Keratinocyte (primary cell): Measurements from ENCODE around the gene PLA2G2F. TPM values are rescaled to one million over a fixed set of nuclear protein-coding genes. Genes with fewer than 3 reads are reported as not detected.

Experiments
- DNase-seq: peaks from one replicate; pipeline ENCODE4 v3.0.0-alpha.2; 2011; ENCODE audit warnings: low read depth, missing footprints, low spot score
- FAIRE-seq: peaks from 2 replicates; lab custom pipeline; 2011; peaks lifted over from hg19 to GRCh38; lab: Jason Lieb, UNC
- H2AFZ ChIP-seq: 2 replicates; pipeline ENCODE4 v1.6.0; 2012; ENCODE audit warnings: low read length, control low read depth, inconsistent platforms; ENCODE audit not compliant: control insufficient read depth
- H3K27ac ChIP-seq: 2 replicates; pipeline ENCODE4 v1.5.1; 2011; ENCODE audit warnings: low read length; ENCODE audit not compliant: control insufficient read depth, insufficient read depth
- H3K27me3 ChIP-seq: 3 replicates; pipeline ENCODE4 v1.6.0; 2011; ENCODE audit warnings: low read length; ENCODE audit not compliant: control insufficient read depth, insufficient read depth; ENCODE audit errors: extremely low read depth
- H3K36me3 ChIP-seq, 2 experiments: 2 replicates in 1 of 2; 3 replicates in 1 of 2; pipeline ENCODE4 v1.5.1; 2011; ENCODE audit warnings: low read length in 2 of 2, mild to moderate bottlenecking in 1 of 2; ENCODE audit not compliant: control insufficient read depth in 2 of 2, insufficient read depth in 2 of 2; ENCODE audit errors: extremely low read depth in 1 of 2
- H3K4me1 ChIP-seq: 3 replicates; pipeline ENCODE4 v1.5.1; 2011; ENCODE audit warnings: low read length; ENCODE audit not compliant: control insufficient read depth, insufficient read depth; ENCODE audit errors: extremely low read depth
- H3K4me2 ChIP-seq: 3 replicates; pipeline ENCODE4 v1.6.0; 2011; ENCODE audit warnings: low read depth, low read length; ENCODE audit not compliant: control insufficient read depth, insufficient read depth; ENCODE audit errors: extremely low read depth
- H3K4me3 ChIP-seq, 3 experiments: fragments of 200-600 bp in 1 of 3; sonication (generic) in 1 of 3; 2 replicates in 2 of 3; 3 replicates in 1 of 3; pipeline ENCODE4 v1.5.1; 2011 to 2016; ENCODE audit warnings: low read length in 3 of 3, mild to moderate bottlenecking in 3 of 3, control low read depth in 2 of 3, inconsistent platforms in 1 of 3, low read depth in 1 of 3, mixed read lengths in 1 of 3, mixed run types in 1 of 3, moderate library complexity in 1 of 3; ENCODE audit not compliant: control insufficient read depth in 2 of 3, insufficient read depth in 2 of 3; ENCODE audit errors: extremely low read depth in 1 of 3
- H3K79me2 ChIP-seq: 2 replicates; pipeline ENCODE4 v1.6.0; 2012; ENCODE audit warnings: low read length; ENCODE audit not compliant: control insufficient read depth, insufficient read depth
- H3K9ac ChIP-seq: 3 replicates; pipeline ENCODE4 v1.6.0; 2011; ENCODE audit warnings: low read length; ENCODE audit not compliant: control insufficient read depth, insufficient read depth; ENCODE audit errors: extremely low read depth
- H3K9me1 ChIP-seq: 3 replicates; pipeline ENCODE4 v1.6.0; 2011; ENCODE audit warnings: low read length; ENCODE audit not compliant: control insufficient read depth, insufficient read depth; ENCODE audit errors: extremely low read depth
- H3K9me3 ChIP-seq: 2 replicates; pipeline ENCODE4 v1.5.1; 2012; ENCODE audit warnings: low read depth, low read length; ENCODE audit not compliant: control insufficient read depth
- H4K20me1 ChIP-seq: 3 replicates; pipeline ENCODE4 v1.6.0; 2011; ENCODE audit warnings: low read length; ENCODE audit not compliant: control insufficient read depth, insufficient read depth; ENCODE audit errors: extremely low read depth
- EZH2 ChIP-seq: IDR thresholded peaks from one replicate; pipeline ENCODE4 v1.6.1; 2012; ENCODE audit warnings: inconsistent platforms, mild to moderate bottlenecking, low read length, moderate library complexity
- dilution Hi-C: fragments of 300-500 bp; cut with MboI; formaldehyde crosslinking; loops from one replicate; pipeline ENCODE4 v1.7.0; 2020; ENCODE audit warnings: low sequenced_read_pairs; ENCODE audit not compliant: extremely low pct_ligation_motif_present
- polyA plus RNA-seq, 5 experiments: library from polyadenylated mRNA; depleted of rRNA in 3 of 5; stranded (reverse) in 3 of 5; stranded (forward) in 1 of 5; unstranded in 1 of 5; fragments of >200 nt; gene quantifications; 1 replicate in 1 of 5; 2 replicates in 3 of 5; 3 replicates in 1 of 5; pipeline versions ENCODE4 v1.2.1 to v1.2.3, GENCODE V29; 2011 to 2012; ENCODE audit warnings: missing spikeins in 2 of 5, low read depth in 1 of 5, low replicate concordance in 1 of 5
- TF ChIP-seq, protein P1 (sequence below), 3 experiments: IDR thresholded peaks in 1 of 3; conservative IDR thresholded peaks in 1 of 3; optimal IDR thresholded peaks in 1 of 3; 2 replicates in 2 of 3; 3 replicates in 1 of 3; pipeline versions ENCODE3 to v1.5.1; 2011; ENCODE audit warnings: low read length in 3 of 3, mild to moderate bottlenecking in 3 of 3, moderate library complexity in 2 of 3, control low read depth in 1 of 3, inconsistent platforms in 1 of 3; ENCODE audit not compliant: insufficient read depth in 2 of 3; ENCODE audit errors: extremely low read depth in 1 of 3

PLA2G2F gene
- polyA plus RNA-seq, 1 donor (not counting 4 experiments of a cell fraction or from before 2014, with no cell fraction given): 0.26 TPM

DNA sequence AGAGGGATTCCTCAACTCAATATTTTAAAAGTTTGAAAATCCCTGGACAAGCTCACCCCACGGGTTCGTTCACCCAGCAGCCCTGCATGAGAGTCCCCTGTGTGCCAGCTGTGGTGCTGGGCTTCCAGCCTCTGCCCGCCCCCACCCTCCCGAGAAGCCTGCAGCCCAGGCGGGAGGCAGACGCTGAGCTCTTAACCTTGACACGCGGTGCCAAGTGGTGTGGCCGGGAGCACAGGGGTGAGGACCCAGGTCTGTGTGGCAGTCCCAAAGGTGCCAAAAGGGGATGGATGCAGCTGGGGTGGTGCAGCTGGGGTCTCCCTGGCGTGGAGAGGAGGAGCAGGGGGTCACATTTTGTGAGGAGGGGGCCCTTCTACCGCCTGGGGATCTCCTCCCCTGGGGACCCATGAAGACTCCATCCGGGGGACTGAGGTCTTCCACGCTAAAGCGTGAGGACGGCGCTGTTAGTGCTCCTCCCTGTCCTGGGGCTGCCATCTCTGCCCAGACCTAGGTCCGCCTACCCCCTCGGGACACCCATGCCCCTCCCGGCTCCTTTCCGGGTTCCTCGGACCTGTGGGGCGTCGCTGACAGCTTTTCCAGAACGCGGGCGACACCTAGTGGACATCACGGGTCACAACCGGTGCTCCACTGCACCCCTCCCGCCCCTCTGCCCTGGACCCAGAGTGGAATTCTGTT is 12.9 kb downstream of the PLA2G2F start:
- FAIRE-seq (no peak), DNase-seq (no peak)
- dilution Hi-C loops: no loop called here
- Histone ChIP-seq H3K27me3 (no peaks in the 10 kb centered on the region), H3K79me2 (no peaks in the 10 kb centered on the region), H3K36me3 (no peaks in the 10 kb centered on the region), H3K9ac (peak overlapping the region; percentile 44), H3K9me1 (no peaks in the 10 kb centered on the region), H3K27ac (no peak overlapping the region), H3K4me1 (peaks cover 7% of the 10 kb centered on the region), H4K20me1 (no peaks in the 10 kb centered on the region), H2AFZ (peak overlapping the region; percentile 84), H3K4me3 (peak overlapping the region; percentile 15 to 61 (median 45)), H3K9me3 (no peaks in the 10 kb centered on the region), H3K4me2 (peak overlapping the region; percentile 82)
- TF ChIP-seq EZH2: no peak
- TF ChIP-seq, protein P1, sequence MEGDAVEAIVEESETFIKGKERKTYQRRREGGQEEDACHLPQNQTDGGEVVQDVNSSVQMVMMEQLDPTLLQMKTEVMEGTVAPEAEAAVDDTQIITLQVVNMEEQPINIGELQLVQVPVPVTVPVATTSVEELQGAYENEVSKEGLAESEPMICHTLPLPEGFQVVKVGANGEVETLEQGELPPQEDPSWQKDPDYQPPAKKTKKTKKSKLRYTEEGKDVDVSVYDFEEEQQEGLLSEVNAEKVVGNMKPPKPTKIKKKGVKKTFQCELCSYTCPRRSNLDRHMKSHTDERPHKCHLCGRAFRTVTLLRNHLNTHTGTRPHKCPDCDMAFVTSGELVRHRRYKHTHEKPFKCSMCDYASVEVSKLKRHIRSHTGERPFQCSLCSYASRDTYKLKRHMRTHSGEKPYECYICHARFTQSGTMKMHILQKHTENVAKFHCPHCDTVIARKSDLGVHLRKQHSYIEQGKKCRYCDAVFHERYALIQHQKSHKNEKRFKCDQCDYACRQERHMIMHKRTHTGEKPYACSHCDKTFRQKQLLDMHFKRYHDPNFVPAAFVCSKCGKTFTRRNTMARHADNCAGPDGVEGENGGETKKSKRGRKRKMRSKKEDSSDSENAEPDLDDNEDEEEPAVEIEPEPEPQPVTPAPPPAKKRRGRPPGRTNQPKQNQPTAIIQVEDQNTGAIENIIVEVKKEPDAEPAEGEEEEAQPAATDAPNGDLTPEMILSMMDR (optimal IDR thresholded peaks at IDR 0.05 in 1 of 3, IDR thresholded peaks at IDR 0.05 in 1 of 3, conservative IDR thresholded peaks at IDR 0.05 in 1 of 3; ENCODE audit: extremely low read depth in 1 of 3, insufficient read depth in 2 of 3, low read length in 3 of 3): peak; percentile 76 to 96 (median 91)

DNA sequence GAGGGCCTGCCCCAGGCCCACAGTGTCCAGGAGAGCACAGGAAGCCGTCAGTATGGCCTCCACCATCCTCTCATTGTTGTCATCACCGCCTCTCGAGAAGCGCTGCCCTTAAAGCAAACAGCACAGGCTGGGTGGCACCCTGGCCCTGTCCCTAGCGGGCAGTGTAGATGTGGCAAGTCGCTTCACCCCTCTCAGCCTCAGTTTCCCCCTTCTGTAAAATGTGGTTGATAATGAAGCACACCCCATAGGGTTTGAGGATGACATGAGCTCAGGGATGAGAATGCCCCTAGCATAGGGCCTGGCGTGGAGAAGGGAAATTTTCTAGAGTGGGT is 13.4 kb downstream of the PLA2G2F start:
- H3K9me1 ChIP-seq: no peaks in the 10 kb centered on the region
- DNase-seq (no peak), FAIRE-seq (no peak)
- no peak for TF ChIP-seq EZH2
- TF ChIP-seq, protein P1 (optimal IDR thresholded peaks at IDR 0.05 in 1 of 3, IDR thresholded peaks at IDR 0.05 in 1 of 3, conservative IDR thresholded peaks at IDR 0.05 in 1 of 3; ENCODE audit: extremely low read depth in 1 of 3, insufficient read depth in 2 of 3, low read length in 3 of 3): no peak
- dilution Hi-C loops: no loop called here
- no peak overlapping the region for H2AFZ ChIP-seq
- H3K4me3 ChIP-seq: no peak overlapping the region
- H3K79me2 ChIP-seq: no peaks in the 10 kb centered on the region
- no peak overlapping the region for H3K9ac ChIP-seq
- H3K4me2 ChIP-seq: no peak overlapping the region
- no peaks in the 10 kb centered on the region for H3K36me3 ChIP-seq
- no peaks in the 10 kb centered on the region for H4K20me1 ChIP-seq
- H3K27me3 ChIP-seq: no peaks in the 10 kb centered on the region
- H3K4me1 ChIP-seq: peaks cover 6% of the 10 kb centered on the region
- H3K9me3 ChIP-seq: no peaks in the 10 kb centered on the region
- H3K27ac ChIP-seq: no peak overlapping the region
